Urinary bladder (tissue), 4 donors: ENCODE data around the gene RBFOX1. TPM values are rescaled to one million over a fixed set of nuclear protein-coding genes. Genes with fewer than 3 reads are reported as not detected.

Experiments
- DNase-seq: peaks from one replicate; pipeline ENCODE4 v3.0.0-alpha.2; 2015; ENCODE audit errors: extremely low spot score
- H3K27ac ChIP-seq: one replicate; pipeline ENCODE4 v1.5.1; 2013; ENCODE audit warnings: low read depth, mild to moderate bottlenecking, moderate library complexity
- H3K36me3 ChIP-seq: one replicate; pipeline ENCODE4 v1.6.1; 2013; ENCODE audit warnings: mild to moderate bottlenecking, moderate library complexity; ENCODE audit not compliant: insufficient read depth
- H3K4me1 ChIP-seq: one replicate; pipeline ENCODE4 v1.6.1; 2013; ENCODE audit warnings: mild to moderate bottlenecking, moderate library complexity; ENCODE audit not compliant: insufficient read depth
- H3K4me3 ChIP-seq: one replicate; pipeline ENCODE4 v1.5.1; 2013; ENCODE audit warnings: low read depth, low read length
- WGBS: extraction: QIAGEN DNeasy Blood & Tissue Kit; methylation state at CpG from one replicate; pipeline ENCODE4 v1.1.7; 2013; 5-methylcytosine and 5-hydroxymethylcytosine counted together
- polyA plus RNA-seq: library from polyadenylated mRNA; stranded (reverse); fragments of 200-250 nt; gene quantifications from one replicate; pipeline ENCODE4 v1.2.3, GENCODE V29; 2013
- total RNA-seq: library from RNA; depleted of rRNA; stranded (reverse); fragments of >200 nt; gene quantifications from one replicate; pipeline ENCODE4 v1.2.3, GENCODE V29; 2014
- donor health status: healthy with polysubstance abuse.
- donor health status: healthy.

Gene RBFOX1
- 2.4 TPM for total RNA-seq
- 0.72 TPM for polyA plus RNA-seq

DNA sequence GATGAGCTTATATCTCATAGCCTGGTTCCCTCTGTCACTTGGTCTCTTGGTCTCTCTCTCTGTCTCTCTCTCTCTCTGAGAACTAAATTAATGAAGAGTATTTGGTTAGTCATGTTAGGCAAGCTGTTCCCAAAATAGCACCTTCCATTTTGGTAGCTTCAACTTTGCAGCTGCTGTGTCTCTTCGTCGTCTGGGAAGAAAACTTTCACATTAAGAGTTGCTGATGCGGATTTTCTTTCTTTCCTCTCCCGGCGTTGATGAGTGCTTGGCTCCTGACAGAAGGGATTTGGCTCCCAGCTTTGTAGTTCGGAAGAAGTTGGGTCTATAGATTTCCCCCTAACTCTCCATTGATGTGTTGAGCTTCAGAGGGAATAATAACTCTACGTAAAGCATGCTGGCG lies at the start of gene RBFOX1:
RBFOX1 (plus strand) TSS at position 235 of the 400 bp plus-strand sequence.
- no peaks in the 10 kb centered on the region for H3K4me1 ChIP-seq
- no peak within 1 kb of the TSS for H3K27ac ChIP-seq
- H3K36me3 ChIP-seq, result no peaks in the 10 kb centered on the region
- H3K4me3 ChIP-seq, result no peak within 1 kb of the TSS
- DNase-seq, result no peak
- 64% methylated on average over 8 of the region's 8 CpGs for WGBS

DNA sequence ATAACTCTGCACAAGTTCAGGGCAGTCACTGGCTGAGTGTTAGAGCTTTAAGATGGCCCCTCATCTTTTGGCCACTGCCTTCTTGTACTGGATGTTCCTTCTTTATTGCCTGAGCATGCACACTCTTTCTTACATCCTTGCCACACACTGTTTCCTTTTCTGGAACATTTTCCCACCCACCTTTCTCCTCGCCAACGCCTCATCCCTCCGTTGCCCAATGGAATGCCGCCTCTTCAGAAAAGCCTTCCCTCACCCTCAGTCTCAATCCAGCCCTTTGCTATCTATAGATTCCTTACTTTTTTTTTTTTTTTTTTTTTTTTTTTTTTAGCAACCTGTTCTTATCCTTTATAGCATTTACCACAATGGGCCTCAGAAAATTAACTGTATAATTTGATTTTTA lies 47.9 kb upstream of the RBFOX1 start:
- Histone ChIP-seq H3K27ac (no peak overlapping the region), H3K4me3 (no peak overlapping the region), H3K36me3 (no peaks in the 10 kb centered on the region), H3K4me1 (no peaks in the 10 kb centered on the region)
- WGBS, result 87% methylated on average over 4 of the region's 4 CpGs
- DNase-seq, result no peak

DNA sequence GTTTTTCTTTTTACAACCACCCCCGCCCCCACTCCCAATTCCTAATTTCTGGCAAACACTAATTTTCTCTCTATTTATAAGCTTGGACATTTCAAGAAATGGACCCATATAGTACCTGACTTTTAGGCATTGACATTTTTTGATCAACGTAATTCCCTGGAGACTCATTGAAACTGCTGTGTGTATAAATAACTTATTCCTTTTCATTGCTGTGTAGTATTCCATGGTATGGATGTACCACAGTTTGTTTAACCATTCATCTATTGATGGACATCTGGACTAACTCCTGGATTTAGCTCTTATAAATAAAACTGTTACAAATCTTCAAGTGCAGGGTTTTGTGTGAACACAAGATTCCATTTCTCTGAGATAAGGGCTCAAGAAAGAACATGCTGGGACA lies 47.1 kb upstream of the RBFOX1 start:
- DNase-seq, result no peak
- Histone ChIP-seq H3K4me3 (no peak overlapping the region), H3K4me1 (no peaks in the 10 kb centered on the region), H3K36me3 (no peaks in the 10 kb centered on the region), H3K27ac (no peak overlapping the region)
- WGBS, result 90% methylated on average over 2 of the region's 2 CpGs

DNA sequence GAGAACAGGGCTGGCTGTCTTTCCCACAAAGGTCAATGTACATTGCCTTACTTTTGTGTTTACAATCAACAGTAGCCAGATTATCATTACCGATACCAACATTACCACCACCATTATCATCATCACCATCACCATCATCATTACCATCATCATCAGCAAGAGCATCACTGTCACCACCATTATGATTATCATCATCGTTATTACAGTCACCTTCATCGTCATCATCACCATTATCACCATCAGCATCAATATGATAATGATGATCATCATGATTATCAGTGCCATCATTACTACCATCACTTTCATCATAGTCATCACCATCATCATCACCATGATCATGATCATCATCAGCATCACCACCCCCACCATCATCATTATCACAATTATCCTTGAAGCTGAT lies 43.3 kb upstream of the RBFOX1 start:
- Histone ChIP-seq H3K36me3 (no peaks in the 10 kb centered on the region), H3K4me3 (no peak overlapping the region), H3K27ac (no peak overlapping the region), H3K4me1 (no peaks in the 10 kb centered on the region)
- WGBS, result 94% methylated on average over 3 of the region's 3 CpGs
- no peak for DNase-seq

DNA sequence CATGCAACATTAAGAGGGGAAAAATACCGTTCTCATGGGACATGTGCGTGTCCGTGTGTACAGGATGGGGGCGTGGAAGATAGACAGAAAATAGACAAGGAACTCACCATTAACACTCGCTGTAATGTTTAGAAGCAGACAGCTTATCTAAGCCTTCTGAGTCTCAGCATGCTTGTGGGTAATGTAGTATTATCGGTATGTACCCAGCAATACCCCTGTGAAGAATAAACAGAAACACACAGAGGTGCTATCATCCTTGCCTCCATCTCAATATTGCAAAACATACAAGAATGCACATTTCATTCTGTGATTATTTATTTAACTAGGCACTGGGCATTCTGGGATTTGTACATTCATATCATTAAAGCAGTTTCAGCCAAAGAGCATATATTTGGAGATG lies 42.0 kb upstream of the RBFOX1 start:
- WGBS, result 83% methylated on average over 6 of the region's 6 CpGs
- H3K4me1 ChIP-seq, result no peaks in the 10 kb centered on the region

DNA sequence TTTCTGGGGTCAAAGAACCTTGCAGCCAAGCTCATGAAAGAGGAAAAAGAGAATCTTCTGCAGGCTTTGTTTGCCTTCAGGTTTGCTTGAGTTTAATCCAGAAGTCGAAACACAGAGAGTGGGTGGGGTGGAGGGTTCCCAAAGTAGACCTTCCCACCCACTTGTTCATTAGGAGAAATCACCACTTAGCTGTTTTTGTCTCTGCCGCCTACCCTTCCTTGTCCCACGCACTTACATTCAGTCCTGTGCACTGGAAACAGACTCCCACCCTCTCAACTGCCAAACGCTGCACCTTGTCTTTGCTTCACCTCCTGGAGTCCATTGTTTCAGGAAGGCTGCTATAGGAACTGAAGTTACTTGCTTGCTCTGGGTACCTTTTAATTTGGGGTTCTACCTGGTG lies 38.6 kb upstream of the RBFOX1 start:
- DNase-seq, result no peak
- Histone ChIP-seq H3K36me3 (no peaks in the 10 kb centered on the region), H3K4me1 (no peaks in the 10 kb centered on the region), H3K4me3 (no peak overlapping the region), H3K27ac (no peak overlapping the region)
- WGBS, result 67% methylated on average over 4 of the region's 4 CpGs

More for the DNA sequence above, 42.0 kb upstream of the RBFOX1 start:
- Histone ChIP-seq H3K36me3 (no peaks in the 10 kb centered on the region), H3K4me3 (no peak overlapping the region), H3K27ac (no peak overlapping the region)
- no peak for DNase-seq

DNA sequence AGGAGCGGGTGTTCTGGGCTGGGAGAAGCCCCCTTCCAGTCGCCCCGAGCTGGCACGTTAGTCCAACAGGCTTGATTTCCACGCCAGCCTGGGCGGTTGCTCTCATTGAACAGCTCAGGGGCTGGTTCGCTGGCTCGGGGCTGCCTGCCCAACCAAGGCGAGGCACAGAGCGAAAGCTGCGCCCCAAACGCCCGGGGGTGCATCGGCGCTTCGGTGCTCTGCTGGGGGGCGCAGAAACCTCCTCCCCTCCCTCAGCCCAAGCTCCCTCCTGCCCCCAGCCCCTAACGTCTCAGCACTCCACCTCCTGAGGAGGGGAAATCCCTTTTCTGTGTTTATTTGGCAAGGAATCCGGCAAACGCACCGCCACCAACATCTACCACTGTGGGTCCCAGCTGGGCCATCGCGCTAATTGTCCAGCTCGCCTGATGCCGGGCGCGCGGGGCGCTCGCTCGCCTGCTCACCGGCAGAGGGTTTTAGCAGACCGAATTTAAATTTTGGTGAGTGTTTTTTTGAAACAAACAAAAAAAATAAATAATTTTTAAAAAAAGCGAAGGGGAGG lies 29.5 kb upstream of the RBFOX1 start:
- Histone ChIP-seq H3K4me1 (no peaks in the 10 kb centered on the region), H3K36me3 (no peaks in the 10 kb centered on the region), H3K27ac (no peak overlapping the region), H3K4me3 (peak overlapping the region; percentile 2)
- DNase-seq, result no peak
- WGBS, result under 1% methylated on average over 34 of the region's 34 CpGs

DNA sequence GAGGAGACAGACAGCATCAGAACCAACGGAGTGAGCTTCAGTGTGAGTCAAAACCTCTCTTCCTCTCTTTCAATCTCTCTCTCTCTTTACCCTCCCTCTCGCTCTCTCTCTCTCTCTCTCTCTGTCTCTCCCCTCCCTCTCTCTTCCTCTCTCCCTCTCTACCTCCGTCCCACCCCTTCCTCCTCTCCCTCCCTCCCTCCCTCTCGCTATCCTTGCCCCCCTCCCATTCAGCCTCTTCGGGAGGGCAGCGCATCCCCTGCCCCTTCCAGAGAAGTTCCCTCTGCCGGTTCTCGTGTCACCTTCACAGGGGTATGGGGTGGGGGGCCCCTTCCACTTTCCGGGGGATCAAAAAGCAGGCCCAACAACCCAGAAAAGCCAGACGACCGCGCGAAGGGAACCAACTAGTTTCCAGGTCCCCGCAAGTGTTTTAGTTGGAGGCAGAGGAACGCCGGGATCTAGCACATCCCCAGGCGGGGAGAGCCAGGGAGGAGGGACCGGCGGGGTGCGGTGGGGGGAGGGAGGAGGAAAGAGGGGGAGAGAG lies 28.9 kb upstream of the RBFOX1 start:
- Histone ChIP-seq H3K4me1 (no peaks in the 10 kb centered on the region), H3K36me3 (no peaks in the 10 kb centered on the region), H3K27ac (no peak overlapping the region), H3K4me3 (no peak overlapping the region)
- WGBS, result 2% methylated on average over 20 of the region's 20 CpGs
- no peak for DNase-seq

DNA sequence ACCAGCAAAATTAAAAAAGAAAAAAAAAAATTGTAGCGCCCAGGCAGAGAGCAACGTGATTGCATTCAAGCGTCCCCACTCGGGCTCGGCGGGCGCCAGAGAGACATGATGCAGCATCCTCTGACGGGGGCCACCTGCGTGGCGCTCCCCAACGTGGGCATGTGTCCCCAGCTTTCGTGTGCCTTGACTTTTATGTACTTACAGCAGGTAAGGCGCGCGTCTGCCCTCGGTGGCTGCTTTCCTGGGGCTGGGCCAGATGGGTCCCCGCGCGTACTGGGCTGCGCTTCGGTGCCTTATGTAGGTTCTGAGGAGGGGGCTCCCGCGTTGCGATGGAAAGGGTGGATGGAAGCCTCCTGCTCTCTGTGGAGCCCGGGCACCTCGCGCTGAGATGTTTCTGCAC lies 28.4 kb upstream of the RBFOX1 start:
- no peak for DNase-seq
- Histone ChIP-seq H3K27ac (no peak overlapping the region), H3K36me3 (no peaks in the 10 kb centered on the region), H3K4me1 (no peaks in the 10 kb centered on the region), H3K4me3 (no peak overlapping the region)
- WGBS, result 1% methylated on average over 27 of the region's 27 CpGs

DNA sequence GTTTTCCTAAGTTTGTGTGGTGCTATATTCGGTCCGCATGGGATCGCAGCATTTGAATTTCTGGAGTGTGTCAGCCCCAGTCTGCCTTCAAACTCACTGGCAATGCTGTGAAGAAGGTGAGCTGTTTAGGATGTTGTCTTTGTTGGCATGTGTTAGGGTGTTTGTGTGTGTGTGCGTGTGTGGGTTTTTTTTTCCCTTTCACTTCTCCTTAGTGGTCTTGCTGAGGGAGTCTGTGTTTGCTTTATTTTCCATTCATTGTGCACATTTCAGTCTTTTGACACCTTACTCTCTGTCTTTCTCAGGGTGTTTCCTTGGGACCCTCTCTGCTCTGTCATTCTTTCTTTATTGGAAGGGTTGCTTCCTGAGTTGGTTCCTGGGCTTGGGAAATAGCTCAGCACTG lies 27.7 kb upstream of the RBFOX1 start:
- no peak for DNase-seq
- Histone ChIP-seq H3K36me3 (no peaks in the 10 kb centered on the region), H3K4me1 (no peaks in the 10 kb centered on the region), H3K27ac (no peak overlapping the region), H3K4me3 (no peak overlapping the region)
- WGBS, result 17% methylated on average over 4 of the region's 4 CpGs

DNA sequence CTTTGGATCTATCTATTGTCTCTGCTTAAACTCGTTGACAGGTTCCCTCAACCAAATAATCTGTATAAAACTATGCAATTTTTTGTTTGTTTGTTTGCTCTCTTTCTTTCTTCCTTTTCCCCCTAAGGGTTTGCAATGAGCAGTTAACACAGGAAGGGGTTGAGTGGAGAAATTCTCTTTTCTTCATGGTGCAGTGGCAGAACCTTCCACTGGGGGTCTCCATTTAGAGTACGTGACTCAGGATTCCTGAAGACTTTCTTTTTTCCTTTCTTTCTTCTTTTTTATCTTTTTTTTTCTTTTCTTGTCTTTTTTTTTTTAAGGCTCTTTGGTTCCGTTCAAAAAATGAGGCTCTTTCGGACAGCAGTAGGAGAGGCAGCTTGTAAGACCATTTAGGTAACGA lies 19.5 kb upstream of the RBFOX1 start:
- Histone ChIP-seq H3K36me3 (no peaks in the 10 kb centered on the region), H3K27ac (no peak overlapping the region), H3K4me3 (no peak overlapping the region), H3K4me1 (peaks cover 1% of the 10 kb centered on the region)
- DNase-seq, result no peak
- 26% methylated on average over 5 of the region's 5 CpGs for WGBS

DNA sequence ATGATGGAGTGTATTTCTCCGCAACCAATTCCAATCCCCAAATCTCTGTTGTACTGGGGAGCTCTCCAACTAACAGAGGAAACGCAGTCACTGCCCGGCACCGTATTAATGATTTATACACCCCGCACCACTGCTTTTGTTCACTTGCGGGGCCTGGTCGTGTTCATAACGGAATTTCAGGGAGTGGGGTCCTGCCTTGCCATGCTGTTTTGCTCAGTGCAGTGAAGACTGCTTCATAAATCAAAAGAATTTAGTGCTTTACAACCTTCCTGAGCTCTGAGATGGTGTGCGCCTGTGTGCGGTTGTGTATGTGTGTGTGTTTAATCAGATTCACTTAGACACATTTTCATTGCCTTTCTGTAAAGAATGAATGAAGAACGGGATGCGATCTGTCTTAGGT lies 18.5 kb upstream of the RBFOX1 start:
- Histone ChIP-seq H3K36me3 (no peaks in the 10 kb centered on the region), H3K4me1 (peaks cover 1% of the 10 kb centered on the region), H3K27ac (no peak overlapping the region), H3K4me3 (no peak overlapping the region)
- no peak for DNase-seq
- WGBS, result 32% methylated on average over 12 of the region's 12 CpGs

DNA sequence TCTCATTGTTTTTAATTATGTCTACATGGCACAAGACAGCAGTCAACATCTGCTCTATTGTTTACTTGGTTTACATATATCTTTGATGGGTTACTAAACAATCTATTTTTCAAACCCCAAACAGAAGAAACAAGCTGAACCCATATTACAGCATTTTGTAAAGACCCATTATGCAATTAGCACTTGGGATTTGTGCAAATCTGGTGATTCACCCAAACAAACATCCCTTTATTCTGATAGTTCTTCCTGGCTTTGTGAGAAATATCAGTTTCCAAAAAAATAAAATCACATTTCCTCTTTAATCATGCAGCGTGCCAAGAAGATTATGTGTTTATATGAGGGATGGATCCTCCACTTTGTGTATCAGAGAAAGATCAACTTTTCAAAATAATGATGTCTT lies 16.8 kb upstream of the RBFOX1 start:
- Histone ChIP-seq H3K36me3 (no peaks in the 10 kb centered on the region), H3K4me3 (no peak overlapping the region), H3K27ac (no peak overlapping the region), H3K4me1 (peaks cover 1% of the 10 kb centered on the region)
- no peak for DNase-seq
- 39% methylated on average over 1 of the region's 1 CpG for WGBS

DNA sequence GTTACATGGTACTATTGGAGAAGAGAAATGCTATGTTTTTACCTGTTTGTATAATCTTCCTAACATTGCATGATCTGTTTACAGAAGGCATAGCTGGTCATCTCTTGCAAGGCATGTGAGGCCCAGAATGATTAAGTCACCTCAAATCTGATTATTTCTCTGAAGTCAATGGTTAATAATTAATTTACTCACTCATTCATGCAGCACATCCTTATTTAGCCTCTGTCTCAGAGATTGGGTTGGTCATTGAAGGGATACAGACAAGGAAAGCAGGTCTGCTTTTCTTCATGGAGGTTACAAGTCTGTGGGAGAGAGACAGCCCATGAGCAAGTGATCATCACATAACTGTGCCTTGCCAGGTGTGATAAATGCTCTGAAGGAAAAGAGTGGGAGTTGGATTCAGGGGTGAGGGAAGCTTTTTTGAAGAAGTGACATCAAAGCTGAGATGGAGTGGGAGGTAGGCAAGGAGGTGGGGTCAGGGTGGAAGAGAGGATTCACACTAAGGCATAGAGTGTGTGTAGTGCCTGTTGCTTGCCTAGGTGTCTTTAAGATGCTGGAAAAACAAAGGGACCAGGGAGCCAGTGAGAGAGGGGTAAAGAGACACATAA lies 16.3 kb upstream of the RBFOX1 start:
- no peak overlapping the region for H3K27ac ChIP-seq
- DNase-seq, result no peak
- peaks cover 1% of the 10 kb centered on the region for H3K4me1 ChIP-seq
- H3K4me3 ChIP-seq, result no peak overlapping the region
- no peaks in the 10 kb centered on the region for H3K36me3 ChIP-seq
